OCI-LY1 (cell line): ENCODE results near the gene MN1.

Experiments used
- H2AFZ ChIP-seq: fragments of 200-600 bp; sonication (generic), shearing (Covaris generic); 2 replicates; pipeline ENCODE4 v1.6.0; 2014; ENCODE audit warnings: antibody characterized with exemption, mild to moderate bottlenecking, low read length
- H3F3A ChIP-seq: fragments of 200-600 bp; sonication (generic), shearing (Covaris generic); 2 replicates; pipeline ENCODE4 v1.6.0; 2014; ENCODE audit warnings: mild to moderate bottlenecking, antibody characterized with exemption, low read length, moderate library complexity; ENCODE audit not compliant: insufficient read depth
- H3K27ac ChIP-seq: fragments of 200-600 bp; sonication (generic); 2 replicates; pipeline ENCODE4 v1.5.1; 2014; ENCODE audit warnings: low read length, mixed run types, mild to moderate bottlenecking, low read depth; ENCODE audit not compliant: poor library complexity, severe bottlenecking
- H3K27me3 ChIP-seq: fragments of 200-600 bp; sonication (generic); 2 replicates; pipeline ENCODE4 v1.6.0; 2014; ENCODE audit warnings: antibody characterized with exemption, mild to moderate bottlenecking, low read length, moderate library complexity; ENCODE audit not compliant: insufficient read depth
- H3K36me3 ChIP-seq: fragments of 200-600 bp; sonication (generic); 2 replicates; pipeline ENCODE4 v1.6.1; 2014; ENCODE audit warnings: mild to moderate bottlenecking, antibody characterized with exemption, low read length, moderate library complexity, mixed read lengths; ENCODE audit not compliant: insufficient read depth
- H3K4me1 ChIP-seq: fragments of 200-600 bp; sonication (generic); 2 replicates; pipeline ENCODE4 v1.5.1; 2014; ENCODE audit warnings: mild to moderate bottlenecking, low read length, moderate library complexity; ENCODE audit not compliant: insufficient read depth, severe bottlenecking
- H3K4me2 ChIP-seq: fragments of 200-600 bp; sonication (generic), shearing (Covaris generic); 2 replicates; pipeline ENCODE4 v1.6.1; 2014; ENCODE audit warnings: low read length
- H3K4me3 ChIP-seq: fragments of 200-600 bp; sonication (generic); 2 replicates; pipeline ENCODE4 v1.5.1; 2014; ENCODE audit warnings: low read length, low read depth, mild to moderate bottlenecking, mixed read lengths; ENCODE audit not compliant: poor library complexity, severe bottlenecking
- H3K79me2 ChIP-seq: fragments of 200-600 bp; shearing (Covaris generic); 2 replicates; pipeline ENCODE4 v1.6.1; 2016; ENCODE audit warnings: mixed run types, low read length, mixed read lengths; ENCODE audit not compliant: insufficient read depth
- H3K9ac ChIP-seq: fragments of 200-600 bp; sonication (generic), shearing (Covaris generic); 2 replicates; pipeline ENCODE4 v1.6.1; 2014; ENCODE audit warnings: mild to moderate bottlenecking, low read length, mixed read lengths
- H3K9me2 ChIP-seq: fragments of 200-600 bp; sonication (generic), shearing (Covaris generic); 2 replicates; pipeline ENCODE4 v1.6.1; 2014; ENCODE audit warnings: low read depth, mild to moderate bottlenecking, low read length, mixed read lengths
- H3K9me3 ChIP-seq: fragments of 200-600 bp; shearing (Covaris generic); 2 replicates; pipeline ENCODE4 v1.6.1; 2014; ENCODE audit warnings: low read length, mixed read lengths
- H4K20me1 ChIP-seq: fragments of 200-600 bp; sonication (generic), shearing (Covaris generic); 2 replicates; pipeline ENCODE4 v1.6.0; 2016; ENCODE audit warnings: mild to moderate bottlenecking, low read length; ENCODE audit not compliant: insufficient read depth
- CTCF ChIP-seq: fragments of 200-600 bp; sonication (generic), shearing (Covaris generic); IDR thresholded peaks from 2 replicates; pipeline ENCODE4 v1.5.1; 2017; ENCODE audit warnings: mild to moderate bottlenecking, antibody characterized with exemption, low read length, moderate library complexity, mixed read lengths
- EZH2 ChIP-seq: fragments of 200-600 bp; sonication (generic), shearing (Covaris generic); IDR thresholded peaks from 2 replicates; pipeline ENCODE4 v1.8.0; 2017; ENCODE audit warnings: borderline replicate concordance, mixed run types, mild to moderate bottlenecking, antibody characterized with exemption, low read length, moderate library complexity, mixed read lengths

Gene MN1

GRCh38 chr22:27699383-27700019, 102.1 kb downstream of the MN1 start:
- H4K20me1 ChIP-seq, result no peaks in the 10 kb centered on the region
- no peaks in the 10 kb centered on the region for H3K27me3 ChIP-seq
- H3K9me2 ChIP-seq, result no peaks in the 10 kb centered on the region
- H3K27ac ChIP-seq, result no peak overlapping the region
- 0 out of 2 replicates have a peak, but pooled peaks cover 3% of the 10 kb centered on the region for H3K9me3 ChIP-seq
- no peaks in the 10 kb centered on the region for H3F3A ChIP-seq
- no peaks in the 10 kb centered on the region for H3K79me2 ChIP-seq
- TF ChIP-seq EZH2, result no peak
- TF ChIP-seq CTCF, result no peak
- no peaks in the 10 kb centered on the region for H3K36me3 ChIP-seq
- H3K4me3 ChIP-seq, result no peak overlapping the region
- no peak overlapping the region for H2AFZ ChIP-seq
- H3K4me2 ChIP-seq, result no peak overlapping the region
- no peaks in the 10 kb centered on the region for H3K4me1 ChIP-seq
- no peak overlapping the region for H3K9ac ChIP-seq

DNA sequence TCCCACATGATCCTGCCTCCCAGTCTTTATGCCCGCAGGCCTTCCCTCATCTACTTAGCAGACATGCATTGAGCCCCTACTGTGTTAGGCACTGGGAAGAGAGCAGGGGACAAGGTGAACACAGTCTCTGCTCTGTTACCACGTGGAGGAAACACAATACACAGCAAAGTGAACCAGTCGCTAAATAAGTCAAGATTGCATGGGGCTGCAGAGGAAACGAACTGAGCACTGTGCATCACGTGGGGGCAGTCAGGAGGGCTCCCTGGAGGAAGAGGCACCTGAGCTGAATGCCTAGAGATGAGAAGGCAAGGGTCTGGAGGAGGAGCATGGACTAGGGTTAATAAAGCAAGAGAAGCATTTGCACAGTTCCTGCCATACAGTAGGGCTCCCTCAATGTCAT, 102.7 kb downstream of the MN1 start:
- Histone ChIP-seq H3K9me3 (0 out of 2 replicates have a peak, but pooled peaks cover 3% of the 10 kb centered on the region), H3K79me2 (no peaks in the 10 kb centered on the region), H3F3A (no peaks in the 10 kb centered on the region), H3K27ac (no peak overlapping the region), H2AFZ (no peak overlapping the region), H3K9ac (no peak overlapping the region), H3K9me2 (no peaks in the 10 kb centered on the region), H3K4me3 (no peak overlapping the region), H4K20me1 (no peaks in the 10 kb centered on the region), H3K36me3 (no peaks in the 10 kb centered on the region), H3K4me1 (no peaks in the 10 kb centered on the region), H3K27me3 (no peaks in the 10 kb centered on the region), H3K4me2 (no peak overlapping the region)
- TF ChIP-seq EZH2 (no peak), CTCF (no peak)
